GM20000 (cell line): ENCODE measurements around the gene DPM2.

ENCODE experiments used
- DNase-seq: peaks from one replicate; pipeline ENCODE4 v3.0.0; 2012; ENCODE audit warnings: low spot score
- TF ChIP-seq, protein P1 (sequence below): IDR thresholded peaks from 2 replicates; pipeline ENCODE4 v1.5.1; 2012; ENCODE audit warnings: mild to moderate bottlenecking, control low read depth; ENCODE audit errors: extremely low read depth, missing control alignments

The DPM2 gene

GRCh38 chr9:127927201-127927987 is 10.3 kb downstream of the DPM2 start:
- TF ChIP-seq, protein P1, sequence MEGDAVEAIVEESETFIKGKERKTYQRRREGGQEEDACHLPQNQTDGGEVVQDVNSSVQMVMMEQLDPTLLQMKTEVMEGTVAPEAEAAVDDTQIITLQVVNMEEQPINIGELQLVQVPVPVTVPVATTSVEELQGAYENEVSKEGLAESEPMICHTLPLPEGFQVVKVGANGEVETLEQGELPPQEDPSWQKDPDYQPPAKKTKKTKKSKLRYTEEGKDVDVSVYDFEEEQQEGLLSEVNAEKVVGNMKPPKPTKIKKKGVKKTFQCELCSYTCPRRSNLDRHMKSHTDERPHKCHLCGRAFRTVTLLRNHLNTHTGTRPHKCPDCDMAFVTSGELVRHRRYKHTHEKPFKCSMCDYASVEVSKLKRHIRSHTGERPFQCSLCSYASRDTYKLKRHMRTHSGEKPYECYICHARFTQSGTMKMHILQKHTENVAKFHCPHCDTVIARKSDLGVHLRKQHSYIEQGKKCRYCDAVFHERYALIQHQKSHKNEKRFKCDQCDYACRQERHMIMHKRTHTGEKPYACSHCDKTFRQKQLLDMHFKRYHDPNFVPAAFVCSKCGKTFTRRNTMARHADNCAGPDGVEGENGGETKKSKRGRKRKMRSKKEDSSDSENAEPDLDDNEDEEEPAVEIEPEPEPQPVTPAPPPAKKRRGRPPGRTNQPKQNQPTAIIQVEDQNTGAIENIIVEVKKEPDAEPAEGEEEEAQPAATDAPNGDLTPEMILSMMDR: no peak
- DNase-seq: no peak

- TF ChIP-seq, protein P1: no peak
- no peak for DNase-seq
Measured at GRCh38 chr9:127926906-127927200, 10.8 kb downstream of the DPM2 start.

DNA sequence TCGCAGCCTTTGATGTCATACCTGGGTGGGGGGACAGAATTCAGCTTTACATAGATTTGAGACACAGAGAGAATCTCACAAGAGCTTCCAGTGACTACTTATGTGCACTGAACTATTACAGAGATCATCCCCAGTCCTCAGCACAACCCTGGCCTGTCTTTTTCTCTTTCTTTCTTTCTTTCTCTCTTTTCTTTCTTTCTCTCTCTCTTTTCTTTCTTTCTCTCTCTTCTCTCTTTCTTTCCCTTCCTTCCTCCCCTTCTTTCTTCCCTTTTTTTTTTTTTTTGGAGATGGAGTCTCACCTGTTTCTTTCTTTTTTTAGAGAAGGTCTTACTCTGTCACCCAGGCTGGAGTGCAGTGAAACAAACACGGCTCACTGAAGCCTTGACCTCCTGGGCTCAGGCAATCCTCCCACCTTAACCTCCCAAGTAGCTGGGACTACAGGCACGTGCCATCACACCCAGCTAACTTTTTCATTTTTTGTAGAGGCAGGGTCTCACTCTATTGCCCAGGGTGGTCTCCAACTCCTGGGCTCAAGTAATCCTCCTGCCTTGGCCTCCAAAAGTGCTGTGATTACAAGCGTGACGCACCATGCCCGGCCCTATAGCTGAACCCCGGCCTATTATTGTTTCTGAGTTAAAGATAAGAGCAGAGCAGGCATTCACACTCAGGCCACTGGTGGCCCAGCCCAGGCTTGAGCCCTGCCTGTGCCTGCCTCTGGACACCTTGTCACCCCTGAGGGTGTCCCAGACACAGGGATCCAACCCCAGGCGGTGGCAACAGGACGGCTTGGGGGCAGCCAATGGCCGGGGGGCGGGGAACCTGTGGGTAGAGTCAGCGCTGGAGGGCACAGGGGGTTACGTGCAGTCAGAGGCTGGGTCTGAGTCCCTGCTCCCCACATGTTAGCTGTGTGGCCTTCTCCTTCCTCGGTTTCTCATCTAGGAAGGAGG is 11.4 kb downstream of the DPM2 start:
- no peak for DNase-seq
- TF ChIP-seq, protein P1: no peak

DNA sequence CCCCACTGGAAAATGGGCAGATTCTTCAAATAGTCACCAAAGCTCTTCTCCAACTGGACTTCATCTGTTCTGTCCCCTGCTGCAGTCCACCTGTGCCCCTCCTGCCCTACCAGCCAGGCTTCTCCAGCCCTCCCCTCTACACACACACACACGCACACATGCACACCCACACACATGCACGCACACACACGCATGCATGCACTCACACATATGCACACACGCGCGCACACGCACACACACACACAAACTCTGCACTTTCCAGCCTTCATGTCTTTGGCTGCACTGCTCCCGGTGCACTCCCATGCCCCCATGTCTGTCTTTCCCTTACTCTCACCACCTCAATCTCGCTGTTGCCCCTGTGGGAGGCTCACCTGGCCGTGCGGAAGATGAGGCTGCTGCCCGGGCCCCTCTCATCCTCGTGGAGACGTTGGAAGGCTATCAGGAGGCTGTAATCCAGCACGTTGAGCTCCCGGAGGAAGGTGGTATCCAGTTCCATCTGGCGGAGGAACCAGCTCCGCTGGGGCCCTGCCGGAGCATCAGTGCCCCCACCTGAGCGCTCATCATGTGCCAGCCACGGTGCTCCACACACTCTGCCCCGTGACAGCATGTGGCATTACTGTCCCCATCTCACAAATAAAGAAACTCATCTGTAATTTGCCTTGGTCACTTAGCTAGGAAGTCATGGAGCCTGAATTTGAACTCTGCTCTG is 12.8 kb downstream of the DPM2 start:
- no peak for DNase-seq
- TF ChIP-seq, protein P1: no peak

GRCh38 chr9:127923771-127924170 is 13.9 kb downstream of the DPM2 start:
- no peak for DNase-seq
- TF ChIP-seq, protein P1: no peak

DNA sequence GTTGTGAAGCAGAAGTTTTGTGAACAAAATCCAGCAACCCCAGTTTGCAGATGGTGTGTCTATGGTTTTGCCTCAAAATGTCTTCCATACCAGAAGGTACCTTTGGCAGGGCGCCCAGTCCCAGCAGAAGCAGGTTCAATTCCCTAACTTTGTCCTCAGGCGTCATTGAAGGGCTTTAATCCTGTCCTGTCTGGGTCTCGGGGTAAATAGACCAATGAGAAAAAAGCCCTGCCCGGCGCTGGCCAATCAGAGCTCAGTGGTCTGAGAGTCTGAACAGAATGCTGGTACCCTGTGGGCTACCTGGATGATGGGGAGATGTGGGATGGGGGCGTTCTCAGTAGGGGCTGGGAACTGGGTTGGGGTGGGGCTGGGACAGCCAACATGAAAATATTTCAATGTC is 14.6 kb downstream of the DPM2 start:
- no peak for DNase-seq
- TF ChIP-seq, protein P1: no peak

- peak; percentile 87 for DNase-seq
- TF ChIP-seq, protein P1: peak; percentile 82
Measured at GRCh38 chr9:127921557-127922120, 16.0 kb downstream of the DPM2 start.
